ENCODE data around the gene INPP5B.
A peak's percentile ranks its signal among the peaks of the same experiment; 100 is the strongest.

The INPP5B gene

GRCh38 chr1:37824001-37824400 is 122.9 kb downstream of the INPP5B start:
- TF ChIP-seq, protein P1, sequence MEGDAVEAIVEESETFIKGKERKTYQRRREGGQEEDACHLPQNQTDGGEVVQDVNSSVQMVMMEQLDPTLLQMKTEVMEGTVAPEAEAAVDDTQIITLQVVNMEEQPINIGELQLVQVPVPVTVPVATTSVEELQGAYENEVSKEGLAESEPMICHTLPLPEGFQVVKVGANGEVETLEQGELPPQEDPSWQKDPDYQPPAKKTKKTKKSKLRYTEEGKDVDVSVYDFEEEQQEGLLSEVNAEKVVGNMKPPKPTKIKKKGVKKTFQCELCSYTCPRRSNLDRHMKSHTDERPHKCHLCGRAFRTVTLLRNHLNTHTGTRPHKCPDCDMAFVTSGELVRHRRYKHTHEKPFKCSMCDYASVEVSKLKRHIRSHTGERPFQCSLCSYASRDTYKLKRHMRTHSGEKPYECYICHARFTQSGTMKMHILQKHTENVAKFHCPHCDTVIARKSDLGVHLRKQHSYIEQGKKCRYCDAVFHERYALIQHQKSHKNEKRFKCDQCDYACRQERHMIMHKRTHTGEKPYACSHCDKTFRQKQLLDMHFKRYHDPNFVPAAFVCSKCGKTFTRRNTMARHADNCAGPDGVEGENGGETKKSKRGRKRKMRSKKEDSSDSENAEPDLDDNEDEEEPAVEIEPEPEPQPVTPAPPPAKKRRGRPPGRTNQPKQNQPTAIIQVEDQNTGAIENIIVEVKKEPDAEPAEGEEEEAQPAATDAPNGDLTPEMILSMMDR (conservative IDR thresholded peaks at IDR 0.05; ENCODE audit: low read depth, low read length): no peak
- no peak for DNase-seq (ENCODE audit: low read depth)

GRCh38 chr1:37822906-37823815 is 123.7 kb downstream of the INPP5B start:
- no peak for DNase-seq (ENCODE audit: low read depth)
- H3K4me3 ChIP-seq (ENCODE audit: low read length): no peak overlapping the region
- TF ChIP-seq, protein P1 (conservative IDR thresholded peaks at IDR 0.05; ENCODE audit: low read depth, low read length): no peak

More at GRCh38 chr1:37824001-37824400, 122.9 kb downstream of the INPP5B start:
- no peak overlapping the region for H3K4me3 ChIP-seq (ENCODE audit: low read length)

GRCh38 chr1:37821481-37821880 is 125.4 kb downstream of the INPP5B start:
- TF ChIP-seq, protein P1 (conservative IDR thresholded peaks at IDR 0.05; ENCODE audit: low read depth, low read length): no peak
- DNase-seq (ENCODE audit: low read depth): no peak
- H3K4me3 ChIP-seq (ENCODE audit: low read length): no peak overlapping the region

DNA sequence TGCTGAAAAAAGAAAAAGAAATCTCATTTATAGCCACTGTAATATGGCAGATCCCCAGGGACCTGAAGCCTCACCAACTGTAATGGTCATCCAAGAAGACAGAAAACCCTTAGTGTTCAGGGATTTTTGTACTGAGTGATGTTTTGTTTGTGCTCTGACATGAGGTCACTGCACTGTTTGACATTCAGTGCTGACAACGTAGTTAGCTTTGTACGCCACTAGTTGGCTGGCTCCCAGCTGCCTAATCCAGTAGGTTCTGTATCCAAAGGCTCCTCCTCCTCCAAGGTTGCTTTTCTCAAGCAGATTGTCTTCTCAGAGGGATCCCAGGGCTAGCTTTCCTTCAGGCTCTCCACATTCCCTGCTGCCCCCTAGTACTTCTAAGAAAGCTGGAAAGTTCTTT is 129.4 kb downstream of the INPP5B start:
- peak; percentile 14 for DNase-seq (ENCODE audit: low read depth)
- H3K4me3 ChIP-seq (ENCODE audit: low read length): no peak overlapping the region
- TF ChIP-seq, protein P1 (conservative IDR thresholded peaks at IDR 0.05; ENCODE audit: low read depth, low read length): no peak

- DNase-seq (ENCODE audit: low read depth): no peak
- TF ChIP-seq, protein P1 (conservative IDR thresholded peaks at IDR 0.05; ENCODE audit: low read depth, low read length): no peak
These were observed 132.6 kb downstream of the INPP5B start for GRCh38 chr1:37814252-37814651.

GRCh38 chr1:37813529-37814145 is 133.2 kb downstream of the INPP5B start:
- H3K4me3 ChIP-seq (ENCODE audit: low read length): no peak overlapping the region
- DNase-seq (ENCODE audit: low read depth): no peak
- TF ChIP-seq, protein P1 (conservative IDR thresholded peaks at IDR 0.05; ENCODE audit: low read depth, low read length): no peak

More at GRCh38 chr1:37814252-37814651, 132.6 kb downstream of the INPP5B start:
- no peak overlapping the region for H3K4me3 ChIP-seq (ENCODE audit: low read length)

Data from retinal pigment epithelial cell (primary cell).